Endothelial cell (in vitro differentiated cells): Measurements from ENCODE around the gene CTNNA3. TPM values are rescaled to one million over a fixed set of nuclear protein-coding genes. Genes with fewer than 3 reads are reported as not detected.

Source experiments
- DNase-seq: peaks from one replicate; pipeline ENCODE4 v3.0.0; 2021; ENCODE audit warnings: low spot score
- H3K27ac Mint-ChIP-seq: one replicate; pipeline ENCODE4 v1.8.0; 2021; ENCODE audit warnings: mixed read lengths, inconsistent platforms; ENCODE audit not compliant: unreplicated experiment
- H3K27me3 Mint-ChIP-seq: one replicate; pipeline ENCODE4 v1.8.0; 2021; ENCODE audit warnings: mild to moderate bottlenecking, moderate library complexity, mixed read lengths, inconsistent platforms; ENCODE audit not compliant: unreplicated experiment
- H3K36me3 Mint-ChIP-seq: one replicate; pipeline ENCODE4 v1.8.0; 2021; ENCODE audit warnings: mild to moderate bottlenecking, low read depth, mixed read lengths, inconsistent platforms; ENCODE audit not compliant: unreplicated experiment
- H3K4me1 Mint-ChIP-seq: one replicate; pipeline ENCODE4 v1.8.0; 2021; ENCODE audit warnings: mild to moderate bottlenecking, mixed read lengths, inconsistent platforms; ENCODE audit not compliant: unreplicated experiment
- H3K4me3 Mint-ChIP-seq: one replicate; pipeline ENCODE4 v1.8.0; 2021; ENCODE audit warnings: mild to moderate bottlenecking, mixed read lengths, inconsistent platforms; ENCODE audit not compliant: unreplicated experiment
- H3K9me3 Mint-ChIP-seq: one replicate; pipeline ENCODE4 v1.8.0; 2021; ENCODE audit warnings: mixed read lengths, inconsistent platforms; ENCODE audit not compliant: unreplicated experiment
- CTCF ChIP-seq: fragments of 200-600 bp; sonication (generic); IDR thresholded peaks from one replicate; pipeline ENCODE4 v1.5.0; 2021; ENCODE audit warnings: antibody characterized with exemption; ENCODE audit not compliant: unreplicated experiment
- total RNA-seq: library from RNA; stranded (reverse); fragmentation: NEBNext Ultra II Directional; extraction: Animal tissue kit (Norgen Biotek cat#: 25700); gene quantifications from one replicate; pipeline ENCODE4 v1.2.1, GENCODE V29; 2021; ENCODE audit not compliant: unreplicated experiment

CTNNA3 gene
- total RNA-seq, 1 donor from 2014 or later = 2.3 TPM

GRCh38 chr10:66564287-66564686 is 1131.7 kb downstream of the CTNNA3 start:
- TF ChIP-seq CTCF = no peak
- no peak overlapping the region for H3K27ac Mint-ChIP-seq
- no peaks in the 10 kb centered on the region for H3K27me3 Mint-ChIP-seq
- no peak overlapping the region for H3K4me3 Mint-ChIP-seq
- no peaks in the 10 kb centered on the region for H3K36me3 Mint-ChIP-seq
- no peak for DNase-seq
- no peaks in the 10 kb centered on the region for H3K9me3 Mint-ChIP-seq
- H3K4me1 Mint-ChIP-seq = peaks cover 5% of the 10 kb centered on the region

GRCh38 chr10:66555061-66555460 is 1140.9 kb downstream of the CTNNA3 start:
- no peak for TF ChIP-seq CTCF
- Mint-ChIP-seq H3K9me3 (no peaks in the 10 kb centered on the region), H3K27ac (no peak overlapping the region), H3K36me3 (no peaks in the 10 kb centered on the region), H3K4me3 (no peak overlapping the region), H3K4me1 (peaks cover 2% of the 10 kb centered on the region), H3K27me3 (peaks cover 2% of the 10 kb centered on the region)
- DNase-seq = no peak

- Mint-ChIP-seq H3K9me3 (no peaks in the 10 kb centered on the region), H3K4me3 (no peak overlapping the region), H3K27ac (no peak overlapping the region), H3K27me3 (peaks cover 2% of the 10 kb centered on the region), H3K36me3 (no peaks in the 10 kb centered on the region), H3K4me1 (peaks cover 2% of the 10 kb centered on the region)
- DNase-seq = no peak
- TF ChIP-seq CTCF = no peak
Measured at GRCh38 chr10:66552331-66552730, 1143.7 kb downstream of the CTNNA3 start.

GRCh38 chr10:66550351-66550750 is 1145.6 kb downstream of the CTNNA3 start:
- TF ChIP-seq CTCF = no peak
- DNase-seq = no peak
- Mint-ChIP-seq H3K4me1 (peaks cover 2% of the 10 kb centered on the region), H3K27me3 (no peaks in the 10 kb centered on the region), H3K27ac (no peak overlapping the region), H3K4me3 (no peak overlapping the region), H3K36me3 (no peaks in the 10 kb centered on the region), H3K9me3 (no peaks in the 10 kb centered on the region)

- H3K36me3 Mint-ChIP-seq = no peaks in the 10 kb centered on the region
- H3K4me1 Mint-ChIP-seq = no peaks in the 10 kb centered on the region
- no peak for TF ChIP-seq CTCF
- no peaks in the 10 kb centered on the region for H3K9me3 Mint-ChIP-seq
- no peak for DNase-seq
- H3K27ac Mint-ChIP-seq = no peak overlapping the region
- no peak overlapping the region for H3K4me3 Mint-ChIP-seq
- no peaks in the 10 kb centered on the region for H3K27me3 Mint-ChIP-seq
Measured at GRCh38 chr10:66538908-66539307, 1157.1 kb downstream of the CTNNA3 start.
